Activated CD8-positive, alpha-beta T cell treated with anti-CD3 and anti-CD28 coated beads, Interleukin-2, amount 10 ng/mL, durations not matched to agents 7 days and 5 days (primary cell): ENCODE data around the gene NLRP4. TPM values are rescaled to one million over a fixed set of nuclear protein-coding genes. Genes with fewer than 3 reads are reported as not detected.

Source experiments
- ATAC-seq: fragments of 150-1000 bp; cut with Tn5 transposase; one replicate; pipeline ENCODE4 v1.10.0; 2021; ENCODE audit warnings: moderate library complexity
- CTCF ChIA-PET: fragments of 350-600 bp; sonication (Branson Sonifier 250); formaldehyde crosslinking; loops from one replicate; lab custom pipeline; 2021; ENCODE audit warnings: antibody characterized with exemption; lab: Charles Lee
- POLR2A ChIA-PET: fragments of 350-600 bp; sonication (Branson Sonifier 250); formaldehyde crosslinking; loops from one replicate; lab custom pipeline; 2021; ENCODE audit warnings: antibody characterized with exemption; lab: Charles Lee
- DNase-seq: peaks from one replicate; pipeline ENCODE4 v3.0.0-alpha.2; 2020
- H3K27ac Mint-ChIP-seq: one replicate; pipeline ENCODE4 v1.8.0; 2021; ENCODE audit warnings: mild to moderate bottlenecking, mixed read lengths
- H3K27me3 Mint-ChIP-seq: one replicate; pipeline ENCODE4 v1.8.0; 2021; ENCODE audit warnings: low read depth, mixed read lengths
- H3K36me3 Mint-ChIP-seq: one replicate; pipeline ENCODE4 v1.8.0; 2021; ENCODE audit warnings: low read depth, mixed read lengths
- H3K4me1 Mint-ChIP-seq: one replicate; pipeline ENCODE4 v1.8.0; 2021; ENCODE audit warnings: low read depth, mixed read lengths
- H3K4me3 Mint-ChIP-seq: one replicate; pipeline ENCODE4 v1.8.0; 2021; ENCODE audit warnings: mild to moderate bottlenecking, mixed read lengths
- H3K9me3 Mint-ChIP-seq: one replicate; pipeline ENCODE4 v1.8.0; 2022; ENCODE audit warnings: mixed read lengths; ENCODE audit not compliant: insufficient read depth
- total RNA-seq, 2 experiments: library from RNA; stranded (reverse); gene quantifications; one replicate each; pipeline ENCODE4 v1.2.3, GENCODE V29; 2021

The NLRP4 gene
- total RNA-seq = not detected

GRCh38 chr19:55836340-55836739 lies at the start of gene NLRP4:
TSS of gene NLRP4 (plus strand) at chr19:55836540. CDS start at chr19:55852081, 15,541 bp downstream.
- ATAC-seq (no peak), DNase-seq (no peak)
- Mint-ChIP-seq H3K4me1 (no peaks in the 10 kb centered on the region), H3K9me3 (peaks cover 8% of the 10 kb centered on the region), H3K4me3 (no peak within 1 kb of the TSS), H3K27me3 (peaks cover 2% of the 10 kb centered on the region), H3K36me3 (no peaks in the 10 kb centered on the region), H3K27ac (no peak within 1 kb of the TSS)
- CTCF ChIA-PET = no interaction called here
- POLR2A ChIA-PET = no interaction called here

- DNase-seq (no peak), ATAC-seq (no peak)
- H3K36me3 Mint-ChIP-seq = no peaks in the 10 kb centered on the region
- no peaks in the 10 kb centered on the region for H3K9me3 Mint-ChIP-seq
- no peak overlapping the region for H3K27ac Mint-ChIP-seq
- H3K27me3 Mint-ChIP-seq = no peaks in the 10 kb centered on the region
- H3K4me1 Mint-ChIP-seq = no peaks in the 10 kb centered on the region
- ChIA-PET CTCF (no interaction called here), POLR2A (no interaction called here)
- H3K4me3 Mint-ChIP-seq = no peak overlapping the region
Observed at GRCh38 chr19:55795021-55795420, 41.3 kb upstream of the NLRP4 start.

GRCh38 chr19:55801416-55801815 lies 34.9 kb upstream of the NLRP4 start:
- H3K27ac Mint-ChIP-seq = no peak overlapping the region
- POLR2A ChIA-PET = no interaction called here
- H3K27me3 Mint-ChIP-seq = no peaks in the 10 kb centered on the region
- H3K9me3 Mint-ChIP-seq = no peaks in the 10 kb centered on the region
- no peaks in the 10 kb centered on the region for H3K4me1 Mint-ChIP-seq
- DNase-seq = no peak
- no peak for ATAC-seq
- no peaks in the 10 kb centered on the region for H3K36me3 Mint-ChIP-seq
- H3K4me3 Mint-ChIP-seq = no peak overlapping the region
- CTCF ChIA-PET = no interaction called here

GRCh38 chr19:55802281-55802680 lies 34.1 kb upstream of the NLRP4 start:
- Mint-ChIP-seq H3K4me3 (no peak overlapping the region), H3K9me3 (no peaks in the 10 kb centered on the region)
- CTCF ChIA-PET = no interaction called here

GRCh38 chr19:55809381-55810058 lies 26.8 kb upstream of the NLRP4 start:
- peak; percentile 73 for ATAC-seq
- ChIA-PET CTCF (interaction anchor here (1.0 to 4.3 kb wide), 4 partner anchors 10 to 177 kb away, joined by 3 to 17 read pairs (median 3); partner anchors contain the start of gene U2AF2), POLR2A (no interaction called here)
- peak; percentile 49 for DNase-seq
- H3K27me3 Mint-ChIP-seq = no peaks in the 10 kb centered on the region
- no peaks in the 10 kb centered on the region for H3K9me3 Mint-ChIP-seq
- H3K4me1 Mint-ChIP-seq = peaks cover 3% of the 10 kb centered on the region
- no peak overlapping the region for H3K27ac Mint-ChIP-seq
- H3K4me3 Mint-ChIP-seq = no peak overlapping the region
- H3K36me3 Mint-ChIP-seq = no peaks in the 10 kb centered on the region

More at GRCh38 chr19:55802281-55802680, 34.1 kb upstream of the NLRP4 start:
- H3K36me3 Mint-ChIP-seq = no peaks in the 10 kb centered on the region
- H3K27me3 Mint-ChIP-seq = no peaks in the 10 kb centered on the region
- ATAC-seq = no peak
- H3K4me1 Mint-ChIP-seq = no peaks in the 10 kb centered on the region
- POLR2A ChIA-PET = no interaction called here
- H3K27ac Mint-ChIP-seq = no peak overlapping the region
- no peak for DNase-seq

- ATAC-seq (no peak), DNase-seq (no peak)
- Mint-ChIP-seq H3K9me3 (no peaks in the 10 kb centered on the region), H3K4me3 (no peak overlapping the region), H3K27ac (no peak overlapping the region), H3K36me3 (no peaks in the 10 kb centered on the region), H3K4me1 (peaks cover 3% of the 10 kb centered on the region), H3K27me3 (no peaks in the 10 kb centered on the region)
- ChIA-PET CTCF (no interaction called here), POLR2A (no interaction called here)
Observed at GRCh38 chr19:55811340-55811739, 25.0 kb upstream of the NLRP4 start.

- ATAC-seq (no peak), DNase-seq (no peak)
- Mint-ChIP-seq H3K4me1 (peaks cover 3% of the 10 kb centered on the region), H3K27ac (no peak overlapping the region), H3K9me3 (no peaks in the 10 kb centered on the region), H3K4me3 (no peak overlapping the region), H3K36me3 (no peaks in the 10 kb centered on the region), H3K27me3 (no peaks in the 10 kb centered on the region)
- CTCF ChIA-PET = no interaction called here
- POLR2A ChIA-PET = no interaction called here
Observed at GRCh38 chr19:55812449-55812848, 23.9 kb upstream of the NLRP4 start.

GRCh38 chr19:55813906-55814305 lies 22.4 kb upstream of the NLRP4 start:
- H3K9me3 Mint-ChIP-seq = no peaks in the 10 kb centered on the region
- H3K27ac Mint-ChIP-seq = no peak overlapping the region
- peaks cover 3% of the 10 kb centered on the region for H3K4me1 Mint-ChIP-seq
- no peak overlapping the region for H3K4me3 Mint-ChIP-seq
- CTCF ChIA-PET = no interaction called here
- POLR2A ChIA-PET = no interaction called here
- DNase-seq (no peak), ATAC-seq (no peak)
- H3K36me3 Mint-ChIP-seq = no peaks in the 10 kb centered on the region
- H3K27me3 Mint-ChIP-seq = no peaks in the 10 kb centered on the region

GRCh38 chr19:55820037-55820436 lies 16.3 kb upstream of the NLRP4 start:
- ChIA-PET POLR2A (no interaction called here), CTCF (no interaction called here)
- H3K9me3 Mint-ChIP-seq = no peaks in the 10 kb centered on the region
- DNase-seq = no peak
- no peaks in the 10 kb centered on the region for H3K36me3 Mint-ChIP-seq
- ATAC-seq = no peak
- no peak overlapping the region for H3K27ac Mint-ChIP-seq
- no peaks in the 10 kb centered on the region for H3K27me3 Mint-ChIP-seq
- H3K4me1 Mint-ChIP-seq = no peaks in the 10 kb centered on the region
- H3K4me3 Mint-ChIP-seq = no peak overlapping the region

- POLR2A ChIA-PET = interaction anchor here (0.6 kb wide), 1 partner anchor 163 kb away, joined by 3 read pairs; no protein-coding TSS in a partner anchor
- H3K36me3 Mint-ChIP-seq = no peaks in the 10 kb centered on the region
- ATAC-seq = no peak
- DNase-seq = no peak
- no peaks in the 10 kb centered on the region for H3K27me3 Mint-ChIP-seq
- CTCF ChIA-PET = no interaction called here
- H3K27ac Mint-ChIP-seq = no peak overlapping the region
- no peak overlapping the region for H3K4me3 Mint-ChIP-seq
- H3K9me3 Mint-ChIP-seq = no peaks in the 10 kb centered on the region
- no peaks in the 10 kb centered on the region for H3K4me1 Mint-ChIP-seq
Observed at GRCh38 chr19:55830656-55831055, 5.7 kb upstream of the NLRP4 start.

GRCh38 chr19:55831846-55832245 lies 4.5 kb upstream of the NLRP4 start, which contains the start of gene NLRP11:
TSS of gene NLRP11 (minus strand) at chr19:55831999. CDS start at chr19:55818174, 13,825 bp downstream.
- ATAC-seq = no peak
- H3K27ac Mint-ChIP-seq = no peak within 1 kb of the TSS
- POLR2A ChIA-PET = interaction anchor here (0.6 kb wide), 1 partner anchor 233 kb away, joined by 3 read pairs; no protein-coding TSS in a partner anchor
- H3K4me3 Mint-ChIP-seq = no peak within 1 kb of the TSS
- no peaks in the 10 kb centered on the region for H3K36me3 Mint-ChIP-seq
- H3K9me3 Mint-ChIP-seq = peaks cover 5% of the 10 kb centered on the region
- no peak for DNase-seq
- CTCF ChIA-PET = no interaction called here
- H3K4me1 Mint-ChIP-seq = no peaks in the 10 kb centered on the region
- H3K27me3 Mint-ChIP-seq = no peaks in the 10 kb centered on the region

- no peak overlapping the region for H3K27ac Mint-ChIP-seq
- CTCF ChIA-PET = no interaction called here
Observed at GRCh38 chr19:55832676-55833075, 3.7 kb upstream of the NLRP4 start.

More at GRCh38 chr19:55832676-55833075, 3.7 kb upstream of the NLRP4 start:
- POLR2A ChIA-PET = no interaction called here
- H3K9me3 Mint-ChIP-seq = peaks cover 8% of the 10 kb centered on the region
- no peaks in the 10 kb centered on the region for H3K36me3 Mint-ChIP-seq
- no peak for ATAC-seq
- H3K27me3 Mint-ChIP-seq = no peaks in the 10 kb centered on the region
- no peak overlapping the region for H3K4me3 Mint-ChIP-seq
- DNase-seq = no peak
- H3K4me1 Mint-ChIP-seq = no peaks in the 10 kb centered on the region
